Spinal cord (tissue), 10 donors: ENCODE measurements around the gene PCTP. TPM values are rescaled to one million over a fixed set of nuclear protein-coding genes. Genes with fewer than 3 reads are reported as not detected.

Experiments used
- DNase-seq, 6 donors: peaks; one replicate each; pipeline versions ENCODE4 v3.0.0 to v3.0.0-alpha.2; 2013 to 2015; ENCODE audit warnings: low spot score in 6 of 6, low read depth in 4 of 6
- H3K27ac ChIP-seq: one replicate; pipeline ENCODE4 v1.5.1; 2013; ENCODE audit warnings: low read depth, low read length, control low read depth
- H3K27me3 ChIP-seq: one replicate; pipeline ENCODE4 v1.6.1; 2013; ENCODE audit warnings: low read length; ENCODE audit not compliant: control insufficient read depth, insufficient read depth
- H3K36me3 ChIP-seq: one replicate; pipeline ENCODE4 v1.6.1; 2013; ENCODE audit warnings: low read length; ENCODE audit not compliant: control insufficient read depth, insufficient read depth
- H3K4me1 ChIP-seq: one replicate; pipeline ENCODE4 v1.6.1; 2013; ENCODE audit warnings: low read length; ENCODE audit not compliant: control insufficient read depth, insufficient read depth
- H3K4me3 ChIP-seq: one replicate; pipeline ENCODE4 v1.5.1; 2013; ENCODE audit warnings: low read depth, low read length, control low read depth
- H3K9me3 ChIP-seq: one replicate; pipeline ENCODE4 v1.6.1; 2013; ENCODE audit warnings: low read length; ENCODE audit not compliant: control insufficient read depth, insufficient read depth
- WGBS: methylation state at CpG from one replicate; pipeline ENCODE4 v1.1.5; 2013; ENCODE audit warnings: missing lambda C conversion rate; ENCODE audit not compliant: insufficient coverage; 5-methylcytosine and 5-hydroxymethylcytosine counted together
- polyA plus RNA-seq, 2 donors: library from polyadenylated mRNA; unstranded; fragments of 120-200 nt; gene quantifications; one replicate each; pipeline ENCODE4 v1.2.1, GENCODE V29; 2013; ENCODE audit not compliant: insufficient read length in 2 of 2
- total RNA-seq, 2 donors: library from RNA; depleted of rRNA in 1 of 2; stranded (reverse); fragments of 120-200 nt in 1 of 2; fragments of >200 nt in 1 of 2; gene quantifications; one replicate each; pipeline versions ENCODE4 v1.2.3 to v1.2.4, GENCODE V29; 2013 to 2014
- donor health status: healthy.

Gene PCTP
- total and polyA plus RNA-seq, 4 donors: 11.0 to 20.3 (median 12.2) TPM

DNA sequence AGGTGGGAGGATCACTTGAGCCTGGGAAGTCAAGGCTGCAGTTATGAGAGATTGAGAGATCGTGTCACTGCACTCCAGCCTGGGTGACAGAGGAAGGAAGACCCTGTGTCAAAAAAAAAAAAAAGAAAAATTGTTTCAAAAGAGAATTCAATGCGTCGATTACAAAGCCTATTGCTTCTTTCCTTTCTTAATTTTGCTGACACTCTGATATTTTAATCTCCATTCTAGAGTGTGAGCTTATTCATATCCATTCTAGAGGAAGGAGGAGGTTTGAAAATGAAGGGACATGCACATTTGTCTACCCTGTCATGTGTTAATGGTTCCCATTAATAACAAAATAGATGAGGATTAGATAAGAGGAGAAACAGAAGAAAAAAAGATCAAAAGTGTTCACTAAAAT, 63.1 kb downstream of the PCTP start:
- WGBS: 86% methylated on average over 1 of the region's 3 CpGs
- Histone ChIP-seq H3K9me3 (no peaks in the 10 kb centered on the region), H3K4me3 (no peak overlapping the region), H3K4me1 (peaks cover 4% of the 10 kb centered on the region), H3K36me3 (no peaks in the 10 kb centered on the region), H3K27ac (no peak overlapping the region), H3K27me3 (no peaks in the 10 kb centered on the region)
- DNase-seq: no peak

DNA sequence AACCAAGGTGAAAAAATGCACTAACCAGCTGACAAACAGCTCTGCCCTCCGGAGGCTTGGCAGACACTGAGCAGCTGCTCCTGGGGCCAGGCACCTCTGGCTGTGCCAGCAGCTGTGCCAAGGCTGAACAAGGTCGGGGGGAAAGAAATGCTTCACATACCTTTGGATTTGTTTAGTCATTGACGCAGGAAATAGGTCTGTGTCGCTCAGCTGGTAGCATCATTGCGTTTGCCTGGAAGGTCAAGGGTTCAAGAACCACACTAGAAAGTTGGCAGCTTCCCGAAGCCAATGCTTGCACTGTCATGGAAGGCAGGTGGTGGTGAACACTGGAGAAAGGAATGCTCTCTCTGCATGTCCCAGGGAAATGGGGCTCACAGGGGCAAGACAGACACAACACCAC, 63.5 kb downstream of the PCTP start:
- Histone ChIP-seq H3K9me3 (no peaks in the 10 kb centered on the region), H3K36me3 (no peaks in the 10 kb centered on the region), H3K4me3 (no peak overlapping the region), H3K27me3 (no peaks in the 10 kb centered on the region), H3K27ac (no peak overlapping the region), H3K4me1 (peaks cover 4% of the 10 kb centered on the region)
- WGBS: 43% methylated on average over 6 of the region's 6 CpGs
- DNase-seq: no peak

DNA sequence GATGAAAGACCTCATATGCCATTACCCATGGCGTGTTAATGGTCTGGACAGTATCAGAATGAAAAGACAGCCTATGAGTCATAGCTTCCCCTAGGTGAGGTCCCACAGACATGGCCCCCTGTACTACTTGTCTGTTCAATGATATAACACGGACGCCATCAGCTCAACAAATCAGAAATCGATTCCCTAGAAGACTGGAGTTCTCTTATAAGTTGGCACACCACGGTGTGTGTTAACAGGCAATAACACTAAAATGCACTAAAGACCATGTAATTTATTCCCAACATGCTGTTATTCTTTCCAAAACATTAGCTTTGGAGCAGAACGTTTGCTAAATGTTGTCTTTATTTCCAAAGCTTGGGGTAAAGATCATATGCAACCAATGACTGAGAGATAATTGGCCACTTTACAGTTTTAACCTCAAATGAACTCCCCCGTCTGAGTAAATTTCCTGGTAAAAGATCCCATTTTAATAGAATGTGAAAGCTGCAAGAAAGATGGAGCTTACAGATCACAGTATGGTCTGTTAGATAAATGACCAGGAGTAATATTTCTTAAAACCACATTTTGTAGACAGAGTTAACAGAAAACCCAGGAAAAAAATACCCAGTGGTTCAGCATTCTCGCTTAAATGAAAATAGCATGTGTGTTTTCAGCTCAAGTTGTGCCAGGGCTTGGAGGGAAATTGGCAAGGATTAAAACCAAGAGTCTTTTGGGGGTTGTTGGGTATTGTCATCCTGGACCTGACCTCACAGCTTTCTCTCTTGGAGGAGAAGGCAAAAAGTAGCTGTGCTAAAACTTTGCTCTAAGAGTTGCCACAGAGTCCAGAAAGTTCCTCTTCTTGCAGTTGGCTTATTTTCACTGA, 65.9 kb downstream of the PCTP start:
- no peaks in the 10 kb centered on the region for H3K27me3 ChIP-seq
- DNase-seq: peak in 2 of 6 donors; percentile 27 to 78
- no peak overlapping the region for H3K4me3 ChIP-seq
- H3K4me1 ChIP-seq: peaks cover 4% of the 10 kb centered on the region
- H3K36me3 ChIP-seq: no peaks in the 10 kb centered on the region
- H3K9me3 ChIP-seq: peaks cover 2% of the 10 kb centered on the region
- 80% methylated on average over 1 of the region's 8 CpGs for WGBS
- H3K27ac ChIP-seq: no peak overlapping the region

DNA sequence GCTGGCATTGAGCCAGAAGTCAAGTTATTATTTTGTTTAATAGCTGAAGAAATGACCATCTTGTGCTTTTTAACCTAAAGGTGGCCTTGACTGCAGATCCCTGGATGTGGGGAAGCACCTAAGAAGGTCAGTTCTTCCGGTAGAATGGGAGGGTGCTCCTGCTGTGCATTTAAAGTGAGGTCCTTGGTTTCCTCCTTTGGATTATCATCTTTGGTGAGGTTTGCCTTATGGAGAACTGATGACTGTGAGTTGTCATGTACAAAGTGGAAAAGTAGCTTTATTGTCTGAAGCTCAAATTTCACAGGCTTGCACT, 66.5 kb downstream of the PCTP start:
- DNase-seq: no peak
- 50% methylated on average over 1 of the region's 1 CpG for WGBS
- no peaks in the 10 kb centered on the region for H3K27me3 ChIP-seq
- H3K4me3 ChIP-seq: no peak overlapping the region
- peaks cover 2% of the 10 kb centered on the region for H3K9me3 ChIP-seq
- no peak overlapping the region for H3K27ac ChIP-seq
- H3K4me1 ChIP-seq: peaks cover 4% of the 10 kb centered on the region
- no peaks in the 10 kb centered on the region for H3K36me3 ChIP-seq

DNA sequence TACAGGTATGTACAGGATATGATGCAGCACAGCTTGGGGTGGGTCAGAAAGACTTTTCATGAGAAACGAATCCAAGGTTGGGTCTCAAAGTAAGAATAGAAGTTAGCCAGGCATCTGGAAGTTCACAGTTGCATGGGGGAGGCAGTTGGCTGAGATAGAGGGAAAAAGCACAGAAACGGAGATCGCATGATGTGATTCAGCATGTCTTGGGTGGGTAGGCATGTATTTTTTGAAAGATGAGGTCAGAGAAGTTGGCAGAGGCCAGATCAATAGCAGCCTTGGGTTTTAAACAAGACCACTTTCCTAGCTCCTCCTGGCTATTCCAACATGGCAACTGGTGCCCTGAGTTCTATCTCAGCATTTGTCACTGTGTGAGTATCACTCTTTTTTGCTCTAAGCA, 67.2 kb downstream of the PCTP start:
- peaks cover 4% of the 10 kb centered on the region for H3K4me1 ChIP-seq
- no peaks in the 10 kb centered on the region for H3K36me3 ChIP-seq
- H3K27me3 ChIP-seq: no peaks in the 10 kb centered on the region
- 86% methylated on average over 3 of the region's 3 CpGs for WGBS
- H3K9me3 ChIP-seq: peaks cover 2% of the 10 kb centered on the region
- H3K27ac ChIP-seq: no peak overlapping the region
- H3K4me3 ChIP-seq: no peak overlapping the region
- DNase-seq: no peak

DNA sequence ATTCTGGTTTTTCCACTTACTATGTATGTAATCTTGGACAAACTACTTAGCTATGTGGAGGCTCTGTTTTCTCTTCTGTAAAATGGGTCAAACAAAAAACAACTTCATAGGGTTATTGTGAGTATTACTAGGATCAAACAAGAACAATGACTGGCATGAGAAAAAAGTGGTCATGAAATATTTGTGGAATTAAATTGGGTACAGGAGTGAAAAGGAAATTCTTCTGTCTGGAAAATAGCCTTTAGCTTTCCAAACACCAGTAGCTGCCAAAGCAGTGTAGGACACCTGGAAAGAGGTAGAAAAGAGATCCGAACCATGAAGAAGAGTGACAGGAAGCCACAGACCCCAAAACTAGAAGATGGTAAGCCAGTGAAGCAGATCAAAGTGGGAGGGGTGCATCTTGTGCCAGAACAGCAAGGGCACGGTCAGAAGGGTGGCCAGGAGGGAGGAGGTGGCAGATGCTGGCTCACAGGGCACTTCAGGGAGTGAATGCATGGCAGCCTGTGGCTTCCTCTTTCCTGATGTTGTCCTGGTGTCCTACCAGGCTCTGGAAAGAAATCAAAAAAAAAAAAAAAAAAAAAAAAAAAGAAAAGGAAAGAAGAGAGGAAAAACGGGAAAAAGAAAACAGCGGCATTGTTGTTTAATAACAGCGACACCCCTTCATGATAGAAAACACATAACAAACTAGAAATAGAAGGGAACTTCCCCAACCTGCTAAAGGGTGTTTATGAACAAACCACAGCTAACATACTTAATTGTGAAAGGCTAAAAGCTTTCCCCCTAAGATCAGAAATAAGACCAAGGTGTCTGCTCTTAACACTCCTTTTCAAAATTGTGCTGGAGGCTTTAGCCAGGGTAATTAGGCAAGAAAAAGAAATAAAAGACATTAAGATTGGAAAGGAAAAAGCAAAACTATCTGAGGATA, 67.9 kb downstream of the PCTP start:
- H3K27me3 ChIP-seq: no peaks in the 10 kb centered on the region
- WGBS: 83% methylated on average over 2 of the region's 5 CpGs
- H3K36me3 ChIP-seq: no peaks in the 10 kb centered on the region
- H3K27ac ChIP-seq: no peak overlapping the region
- H3K4me3 ChIP-seq: no peak overlapping the region
- DNase-seq: no peak
- peaks cover 2% of the 10 kb centered on the region for H3K9me3 ChIP-seq
- peaks cover 4% of the 10 kb centered on the region for H3K4me1 ChIP-seq

DNA sequence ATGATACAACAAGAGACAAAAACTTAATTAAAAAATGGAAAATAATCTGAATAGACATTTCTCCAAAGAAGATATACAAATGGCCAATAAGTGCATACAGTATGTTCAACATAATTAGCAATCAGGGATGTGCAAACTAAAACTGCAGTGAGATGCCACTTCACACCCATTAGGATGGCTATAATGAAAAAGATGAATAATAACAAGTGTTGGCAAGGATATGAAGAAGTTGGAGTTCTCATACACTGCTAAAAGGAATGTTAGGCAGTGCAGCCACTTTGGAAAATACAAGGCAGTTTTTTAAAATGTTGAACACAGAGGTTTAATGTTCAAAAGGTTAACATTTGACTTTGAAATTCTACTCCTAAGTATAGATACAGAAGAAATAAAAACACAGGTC, 69.8 kb downstream of the PCTP start:
- no peak for DNase-seq
- no peak overlapping the region for H3K4me3 ChIP-seq
- peaks cover 2% of the 10 kb centered on the region for H3K9me3 ChIP-seq
- H3K4me1 ChIP-seq: no peaks in the 10 kb centered on the region
- no peak overlapping the region for H3K27ac ChIP-seq
- H3K27me3 ChIP-seq: no peaks in the 10 kb centered on the region
- no peaks in the 10 kb centered on the region for H3K36me3 ChIP-seq

DNA sequence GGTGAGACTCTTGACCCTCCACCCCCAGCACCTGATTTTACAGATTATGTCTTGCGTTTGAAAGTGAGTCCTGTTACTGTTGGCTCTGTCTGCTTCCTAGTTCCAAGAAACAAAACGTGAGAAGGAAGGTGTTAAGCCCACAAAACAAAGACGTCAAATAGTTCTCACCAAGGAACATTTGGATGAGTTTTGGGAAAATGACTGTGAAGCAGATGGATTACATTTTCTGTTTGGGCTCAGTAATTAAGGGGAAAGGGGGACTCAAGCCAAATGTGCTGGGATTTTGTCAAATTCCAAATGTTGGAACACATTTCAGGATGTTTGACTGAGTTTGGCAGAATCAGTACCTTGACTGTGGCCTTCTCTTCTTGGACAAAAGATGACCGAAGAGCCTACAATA, 71.2 kb downstream of the PCTP start:
- Histone ChIP-seq H3K27ac (no peak overlapping the region), H3K4me3 (no peak overlapping the region), H3K9me3 (peaks cover 2% of the 10 kb centered on the region), H3K36me3 (no peaks in the 10 kb centered on the region), H3K27me3 (no peaks in the 10 kb centered on the region), H3K4me1 (no peaks in the 10 kb centered on the region)
- 52% methylated on average over 3 of the region's 4 CpGs for whole genome bisulfite sequencing
- DNase-seq: peak in 2 of 6 donors; percentile 6 to 81

DNA sequence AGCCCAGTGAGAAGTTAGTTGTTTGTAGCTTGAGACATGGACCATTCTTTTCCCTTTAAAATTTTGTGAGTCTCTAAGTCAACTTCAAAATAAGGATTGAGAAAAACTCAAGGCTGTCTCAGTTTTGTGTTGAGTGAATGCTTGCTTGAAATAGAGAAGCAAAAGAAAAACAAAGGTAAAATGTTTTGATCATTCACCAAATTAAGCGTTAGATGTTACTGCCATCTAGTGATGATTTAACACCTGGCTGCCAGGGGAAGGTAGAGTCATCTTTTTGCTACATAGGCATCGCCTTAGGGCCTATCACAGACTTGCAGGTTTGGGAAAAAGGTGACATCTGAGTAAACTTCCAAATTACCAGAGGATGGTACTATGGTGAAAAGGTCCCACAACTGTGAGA, 74.4 kb downstream of the PCTP start:
- Histone ChIP-seq H3K4me1 (no peaks in the 10 kb centered on the region), H3K27ac (no peak overlapping the region), H3K27me3 (no peaks in the 10 kb centered on the region), H3K36me3 (no peaks in the 10 kb centered on the region), H3K4me3 (no peak overlapping the region), H3K9me3 (peaks cover 2% of the 10 kb centered on the region)
- 67% methylated on average over 1 of the region's 2 CpGs for WGBS
- DNase-seq: peak in 1 of 6 donors; percentile 57
